Caki2 (cell line): ENCODE data around the gene EIF4E2. TPM values are rescaled to one million over a fixed set of nuclear protein-coding genes. Genes with fewer than 3 reads are reported as not detected.

Source experiments
- DNase-seq: peaks from one replicate; pipeline ENCODE4 v3.0.0-alpha.2; 2015; ENCODE audit warnings: low read depth
- in situ Hi-C: cut with HindIII; loops from 2 replicates; pipeline ENCODE4 v1.10.0; 2016; ENCODE audit warnings: low sequenced_read_pairs, low pct_unique_long_range_greater_than_20kb, mixed read lengths
- total RNA-seq: library from RNA; depleted of rRNA; stranded (reverse); fragments of >200 nt; shearing (Covaris generic); gene quantifications from 2 replicates; pipeline ENCODE4 v1.2.3, GENCODE V29; 2014; ENCODE audit warnings: low replicate concordance; rRNA removed

The EIF4E2 gene
- total RNA-seq, 1 experiment from 2014 or later, result 146 TPM

GRCh38 chr2:232610081-232610480 lies 59.6 kb downstream of the EIF4E2 start:
- in situ Hi-C loops, result no loop called here
- DNase-seq, result no peak

GRCh38 chr2:232611061-232611460 lies 60.6 kb downstream of the EIF4E2 start:
- DNase-seq, result no peak
- in situ Hi-C loops, result no loop called here

- in situ Hi-C loops, result no loop called here
- peak; percentile 76 for DNase-seq
Measured at GRCh38 chr2:232611559-232612218, 61.2 kb downstream of the EIF4E2 start.

- in situ Hi-C loops, result no loop called here
- no peak for DNase-seq
Measured at GRCh38 chr2:232613538-232614134, 63.1 kb downstream of the EIF4E2 start.

GRCh38 chr2:232615339-232615738 lies 64.8 kb downstream of the EIF4E2 start:
- DNase-seq, result no peak
- in situ Hi-C loops, result no loop called here

Other genes with a start within 250 kb of the EIF4E2 start
- gene ALPP, start 171.9 kb upstream of the EIF4E2 start, total RNA-seq, result not detected in 2 replicates
- gene ALPG, start 143.8 kb upstream of the EIF4E2 start, total RNA-seq, result not detected in 2 replicates
- gene ALPI, start 94.5 kb upstream of the EIF4E2 start, total RNA-seq, result not detected in 2 replicates
- gene ECEL1, start 62.9 kb upstream of the EIF4E2 start, total RNA-seq, result 1.0 TPM in 1 of 2 replicates, not detected in the other
- not detected in 2 replicates for gene PRSS56, start 30.3 kb upstream of the EIF4E2 start, total RNA-seq
- not detected in 2 replicates for gene CHRND, start 24.5 kb upstream of the EIF4E2 start, total RNA-seq
- gene CHRNG, start 11.0 kb upstream of the EIF4E2 start, total RNA-seq, result not detected in 2 replicates
- 1.6 and 2.2 TPM in 2 replicates for gene TIGD1, start 132 bp upstream of the EIF4E2 start, total RNA-seq
- gene EFHD1, start 82.9 kb downstream of the EIF4E2 start, total RNA-seq, result 0.57 TPM in 1 of 2 replicates, not detected in the other
- gene GIGYF2, start 146.6 kb downstream of the EIF4E2 start, total RNA-seq, result 14.4 and 29.6 TPM in 2 replicates
- not detected in 2 replicates for gene KCNJ13, start 225.9 kb downstream of the EIF4E2 start, total RNA-seq